SK-N-SH treated with all-trans-retinoic acid at 6 μM for 48 hours (cell line): ENCODE measurements around the gene C12orf75.
"Not testable (repeated sequence)": the region's sequence is repeated elsewhere in the genome, so short reads cannot be mapped to it uniquely, and the experiment has no call there.

Experiments used
- CSDC2 ChIP-seq: fragments of 250-450 bp; sonication (Bioruptor Pico); IDR thresholded peaks from 2 replicates; pipeline ENCODE4 v1.5.0; 2020; ENCODE audit warnings: mild to moderate bottlenecking, moderate library complexity
- CSRNP3 ChIP-seq: fragments of 250-450 bp; sonication (Bioruptor Pico); IDR thresholded peaks from 2 replicates; pipeline ENCODE4 v1.5.1; 2021; ENCODE audit warnings: mild to moderate bottlenecking, moderate library complexity
- ESRRG ChIP-seq: fragments of 250-450 bp; sonication (Bioruptor Pico); IDR thresholded peaks from 2 replicates; pipeline ENCODE4 v1.6.1; 2021; ENCODE audit warnings: mild to moderate bottlenecking
- PATZ1 ChIP-seq: fragments of 250-450 bp; sonication (Bioruptor Pico); IDR thresholded peaks from 2 replicates; pipeline ENCODE4 v1.8.0; 2020; ENCODE audit warnings: mild to moderate bottlenecking, moderate library complexity, borderline replicate concordance
- SNAI2 ChIP-seq: fragments of 250-450 bp; sonication (Bioruptor Pico); IDR thresholded peaks from 2 replicates; pipeline ENCODE4 v1.5.0; 2020; ENCODE audit warnings: mild to moderate bottlenecking, moderate library complexity
- TSHZ2 ChIP-seq: fragments of 250-450 bp; sonication (Bioruptor Pico); IDR thresholded peaks from 2 replicates; pipeline ENCODE4 v1.5.0; 2020; ENCODE audit warnings: mild to moderate bottlenecking, moderate library complexity
- ZFP3 ChIP-seq: fragments of 250-450 bp; sonication (Bioruptor Pico); IDR thresholded peaks from 2 replicates; pipeline ENCODE4 v1.5.0; 2020; ENCODE audit warnings: mild to moderate bottlenecking, moderate library complexity

- TF ChIP-seq PATZ1 (CRISPR knock-in tag); ESRRG (CRISPR knock-in tag); CSRNP3; CSDC2 (CRISPR knock-in tag); ZFP3; TSHZ2; SNAI2 (CRISPR knock-in tag): not testable (repeated sequence)
Observed at GRCh38 chr12:105304626-105305025, 25.9 kb upstream of the C12orf75 start.
